B cell (primary cell): ENCODE results near the gene ZMAT5. TPM values are rescaled to one million over a fixed set of nuclear protein-coding genes. Genes with fewer than 3 reads are reported as not detected.

Source experiments
- ATAC-seq: fragments of 200-7000 bp; cut with Tn5 transposase; one replicate; pipeline ENCODE4 v1.10.0; 2021; ENCODE audit warnings: low read depth, mild to moderate bottlenecking, moderate number of reproducible peaks, moderate library complexity
- CTCF ChIA-PET: fragments of 350-600 bp; sonication (Branson Sonifier 250); formaldehyde crosslinking; loops from one replicate; lab custom pipeline; 2021; ENCODE audit warnings: antibody characterized with exemption, inconsistent platforms; lab: Charles Lee
- POLR2A ChIA-PET: fragments of 350-600 bp; sonication (Branson Sonifier 250); formaldehyde crosslinking; loops from one replicate; lab custom pipeline; 2021; ENCODE audit warnings: antibody characterized with exemption; lab: Charles Lee
- DNase-seq: peaks from one replicate; pipeline ENCODE4 v3.0.0; 2013
- H2AFZ ChIP-seq: 2 replicates; pipeline ENCODE4 v1.6.1; 2012; ENCODE audit warnings: mild to moderate bottlenecking, low read depth, low read length; ENCODE audit not compliant: insufficient read depth, poor library complexity, severe bottlenecking
- H3K27ac ChIP-seq, 2 donors: 1 replicate in 1 of 2; 2 replicates in 1 of 2; pipeline ENCODE4 v1.5.1; 2012 to 2013; ENCODE audit warnings: low read length in 2 of 2, mild to moderate bottlenecking in 2 of 2, moderate library complexity in 1 of 2
- H3K27me3 ChIP-seq, 4 experiments: fragments of 200-600 bp in 1 of 4; sonication (generic) in 1 of 4; replicated peaks in 1 of 4; 1 replicate in 2 of 4; 2 replicates in 2 of 4; pipeline versions ENCODE4 v1.6.1 to v1.7.0; 2013 to 2016; ENCODE audit warnings: low read length in 3 of 4, mild to moderate bottlenecking in 2 of 4, mixed read lengths in 1 of 4, moderate library complexity in 1 of 4; ENCODE audit not compliant: insufficient read depth in 4 of 4, control insufficient read depth in 3 of 4; ENCODE audit errors: control extremely low read depth in 1 of 4
- H3K36me3 ChIP-seq, 2 experiments: replicated peaks in 1 of 2; 1 replicate in 1 of 2; 2 replicates in 1 of 2; pipeline versions ENCODE4 v1.6.1 to v1.7.1; 2013; ENCODE audit warnings: low read length in 1 of 2; ENCODE audit not compliant: insufficient read depth in 2 of 2, control insufficient read depth in 1 of 2; ENCODE audit errors: control extremely low read depth in 1 of 2, extremely low read depth in 1 of 2
- H3K4me1 ChIP-seq, 2 donors: fragments of 200-600 bp in 1 of 2; sonication (generic) in 1 of 2; 1 replicate in 1 of 2; 2 replicates in 1 of 2; pipeline versions ENCODE4 v1.5.1 to v1.6.1; 2013 to 2017; ENCODE audit warnings: low read length in 2 of 2; ENCODE audit not compliant: control insufficient read depth in 2 of 2, insufficient read depth in 2 of 2
- H3K4me2 ChIP-seq: replicated peaks from 2 replicates; pipeline ENCODE3; 2012; ENCODE audit warnings: mild to moderate bottlenecking, low read depth, low read length; ENCODE audit not compliant: poor library complexity, severe bottlenecking
- H3K4me3 ChIP-seq, 5 experiments: fragments of 200-600 bp in 1 of 5; sonication (generic) in 1 of 5; 1 replicate in 3 of 5; 2 replicates in 2 of 5; pipeline versions ENCODE4 v1.5.1 to v1.7.0; 2011 to 2016; ENCODE audit warnings: low read length in 4 of 5, mild to moderate bottlenecking in 4 of 5, low read depth in 2 of 5, control low read depth in 1 of 5, moderate library complexity in 1 of 5; ENCODE audit not compliant: insufficient read depth in 1 of 5; ENCODE audit errors: control extremely low read depth in 1 of 5, extremely low read depth in 1 of 5
- H3K79me2 ChIP-seq: fragments of 200-600 bp; sonication (generic); one replicate; pipeline ENCODE4 v1.6.0; 2016; ENCODE audit warnings: low read length; ENCODE audit not compliant: control insufficient read depth, insufficient read depth
- H3K9ac ChIP-seq: fragments of 200-600 bp; sonication (generic); 2 replicates; pipeline ENCODE4 v1.6.1; 2017; ENCODE audit warnings: mild to moderate bottlenecking, low read length, moderate library complexity
- H3K9me3 ChIP-seq, 3 donors: one replicate each; pipeline versions ENCODE4 v1.6.1 to v1.7.1; 2013; ENCODE audit warnings: low read length in 2 of 3; ENCODE audit not compliant: control insufficient read depth in 2 of 3, insufficient read depth in 1 of 3; ENCODE audit errors: control extremely low read depth in 1 of 3
- H4K20me1 ChIP-seq: 2 replicates; pipeline ENCODE4 v1.6.0; 2012; ENCODE audit warnings: mild to moderate bottlenecking, low read length; ENCODE audit not compliant: insufficient read depth, control insufficient read depth, poor library complexity, severe bottlenecking
- H3K27ac Mint-ChIP-seq: one replicate; pipeline ENCODE4 v1.8.0; 2021; ENCODE audit warnings: mixed read lengths
- H3K27me3 Mint-ChIP-seq: one replicate; pipeline ENCODE4 v1.8.0; 2021; ENCODE audit warnings: mixed read lengths
- H3K4me1 Mint-ChIP-seq: one replicate; pipeline ENCODE4 v1.8.0; 2021; ENCODE audit warnings: mixed read lengths
- H3K4me3 Mint-ChIP-seq: one replicate; pipeline ENCODE4 v1.8.0; 2021; ENCODE audit warnings: mixed read lengths
- H3K9me3 Mint-ChIP-seq: one replicate; pipeline ENCODE4 v1.8.0; 2022; ENCODE audit warnings: mixed read lengths; ENCODE audit not compliant: insufficient read depth
- CTCF ChIP-seq: fragments of 200-600 bp; IDR thresholded peaks from one replicate; pipeline ENCODE4 v1.8.0; 2022; ENCODE audit warnings: antibody characterized with exemption, mild to moderate bottlenecking
- EZH2 ChIP-seq: IDR thresholded peaks from 2 replicates; pipeline ENCODE4 v1.6.1; 2012; ENCODE audit warnings: borderline replicate concordance, low read depth, mild to moderate bottlenecking, moderate library complexity, low read length; ENCODE audit not compliant: insufficient read depth, poor library complexity, severe bottlenecking
- WGBS: methylation state at CpG from one replicate; pipeline ENCODE4 v1.1.5; 2013; ENCODE audit warnings: missing lambda C conversion rate; ENCODE audit not compliant: insufficient coverage; 5-methylcytosine and 5-hydroxymethylcytosine counted together
- intact Hi-C: fragments of 100-400 bp; cut with micrococcal nuclease; formaldehyde crosslinking; loops from one replicate; pipeline ENCODE4 v1.10.0; 2022
- polyA plus RNA-seq: library from polyadenylated mRNA; depleted of rRNA; stranded (reverse); fragments of >200 nt; gene quantifications from 2 replicates; pipeline ENCODE4 v1.2.3, GENCODE V29; 2012
- total RNA-seq, 2 donors: library from RNA; stranded (reverse); fragments of 120-200 nt in 1 of 2; gene quantifications; 1 replicate in 1 of 2; 2 replicates in 1 of 2; pipeline versions ENCODE4 v1.2.3 to v1.2.4, GENCODE V29; 2013 to 2022

The ZMAT5 gene
- total and polyA plus RNA-seq, 2 donors (not counting 1 experiment from before 2014, with no cell fraction given) = 17.8 to 26.3 TPM

GRCh38 chr22:29705651-29706050 lies 61.2 kb downstream of the ZMAT5 start:
- no peak overlapping the region for H3K9ac ChIP-seq

More at GRCh38 chr22:29705651-29706050, 61.2 kb downstream of the ZMAT5 start:
- no peaks in the 10 kb centered on the region for H3K79me2 ChIP-seq
- WGBS = 95% methylated on average over 5 of the region's 7 CpGs
- peaks cover 0 to 19% (median 4%) of the 10 kb centered on the region in 4 experiments for H3K27me3 ChIP-seq
- H2AFZ ChIP-seq = no peak overlapping the region
- peaks cover 19 to 26% of the 10 kb centered on the region in 2 donors for H3K4me1 ChIP-seq
- H4K20me1 ChIP-seq = no peaks in the 10 kb centered on the region
- no peak for DNase-seq
- Mint-ChIP-seq H3K27me3 (peaks cover 14% of the 10 kb centered on the region), H3K4me1 (peaks cover 20% of the 10 kb centered on the region), H3K4me3 (no peak overlapping the region), H3K9me3 (no peaks in the 10 kb centered on the region), H3K27ac (no peak overlapping the region)
- peaks cover 0 to 2% (median 0%) of the 10 kb centered on the region in 3 donors for H3K9me3 ChIP-seq
- ChIA-PET CTCF (interaction anchor here (0.9 kb wide), 1 partner anchor 16 kb away, joined by 3 read pairs; no protein-coding TSS in a partner anchor), POLR2A (no interaction called here)
- no peak for ATAC-seq
- TF ChIP-seq CTCF (no peak), EZH2 (no peak)
- no peak overlapping the region for H3K4me3 ChIP-seq
- H3K4me2 ChIP-seq = no peak overlapping the region
- intact Hi-C loops = no loop called here
- H3K36me3 ChIP-seq = no peaks in the 10 kb centered on the region
- H3K27ac ChIP-seq = no peak overlapping the region
